HepG2 (cell line): ENCODE measurements around the gene NEK7. TPM values are rescaled to one million over a fixed set of nuclear protein-coding genes. Genes with fewer than 3 reads are reported as not detected.

Experiments used
- ATAC-seq: fragments of 200-7000 bp; cut with Tn5 transposase; 3 replicates; pipeline ENCODE4 v1.9.1; 2020; ENCODE audit warnings: mild to moderate bottlenecking, moderate library complexity
- BruUV-seq: library from RNA; stranded (reverse); fragments of 400-500 nt; replicated peaks from 2 replicates; lab custom pipeline; 2021; lab: Mats Ljungman, UMichigan
- CTCF ChIA-PET: fragments of 300-600 bp; formaldehyde crosslinking; extraction: SDS; loops from one replicate; lab custom pipeline; 2021; ENCODE audit warnings: low total read pairs, inconsistent platforms, low intra/inter-chr PET ratio; lab: Yijun Ruan, JAX
- POLR2A ChIA-PET: fragments of 350-600 bp; sonication (Branson Sonifier 250); formaldehyde crosslinking; loops from one replicate; lab custom pipeline; 2020; ENCODE audit warnings: antibody characterized with exemption, inconsistent platforms; lab: Yijun Ruan, JAX
- DNase-seq: peaks from one replicate; pipeline ENCODE4 v3.0.0-alpha.2; 2015; ENCODE audit warnings: low spot score
- FAIRE-seq: peaks from 3 replicates; lab custom pipeline; 2011; peaks lifted over from hg19 to GRCh38; lab: Jason Lieb, UNC
- H2AFZ ChIP-seq: one replicate; pipeline ENCODE4 v1.6.1; 2011; ENCODE audit warnings: low read length, inconsistent platforms
- H3K27ac ChIP-seq: fragments of 300-600 bp; 3 replicates; pipeline ENCODE4 v1.8.0; 2011; ENCODE audit warnings: mixed run types, mild to moderate bottlenecking, mixed read lengths, low read length, inconsistent platforms; ENCODE audit not compliant: insufficient read depth; ENCODE audit errors: extremely low read length
- H3K27me3 ChIP-seq, 2 experiments: fragments of 200-600 bp in 1 of 2; 2 replicates in 1 of 2; 3 replicates in 1 of 2; pipeline versions ENCODE4 v1.6.0 to v1.8.0; 2011; ENCODE audit warnings: low read length in 2 of 2, mild to moderate bottlenecking in 2 of 2, moderate library complexity in 2 of 2, inconsistent platforms in 1 of 2; ENCODE audit not compliant: insufficient read depth in 2 of 2, control insufficient read depth in 1 of 2
- H3K36me3 ChIP-seq, 2 experiments: fragments of 200-600 bp in 1 of 2; replicated peaks in 1 of 2; 2 replicates in 1 of 2; 3 replicates in 1 of 2; pipeline versions ENCODE4 v1.5.1 to v1.8.0; 2011; ENCODE audit warnings: low read length in 2 of 2, inconsistent platforms in 1 of 2; ENCODE audit not compliant: insufficient read depth in 2 of 2, control insufficient read depth in 1 of 2
- H3K4me1 ChIP-seq: 2 replicates; pipeline ENCODE4 v1.5.1; 2012; ENCODE audit warnings: low read length, inconsistent platforms; ENCODE audit not compliant: insufficient read depth
- H3K4me2 ChIP-seq: 2 replicates; pipeline ENCODE4 v1.6.0; 2011; ENCODE audit warnings: low read depth, low read length, inconsistent platforms
- H3K4me3 ChIP-seq, 3 experiments: fragments of 200-600 bp in 1 of 3; sonication (generic), shearing (Covaris generic) in 1 of 3; replicated peaks in 1 of 3; 2 replicates each; pipeline ENCODE4 v1.5.1; 2011 to 2016; ENCODE audit warnings: low read length in 3 of 3, inconsistent platforms in 2 of 3, low read depth in 2 of 3, mild to moderate bottlenecking in 2 of 3, control low read depth in 1 of 3, mixed read lengths in 1 of 3; ENCODE audit not compliant: insufficient read depth in 1 of 3
- H3K79me2 ChIP-seq: one replicate; pipeline ENCODE4 v1.6.1; 2011; ENCODE audit warnings: low read length, inconsistent platforms; ENCODE audit not compliant: insufficient read depth
- H3K9ac ChIP-seq: 2 replicates; pipeline ENCODE4 v1.6.0; 2011; ENCODE audit warnings: mild to moderate bottlenecking, low read depth, low read length, inconsistent platforms; ENCODE audit not compliant: insufficient read depth
- H3K9me3 ChIP-seq: 2 replicates; pipeline ENCODE4 v1.5.1; 2012; ENCODE audit warnings: mild to moderate bottlenecking, low read length
- H4K20me1 ChIP-seq: 2 replicates; pipeline ENCODE4 v1.6.0; 2011; ENCODE audit warnings: inconsistent platforms, mild to moderate bottlenecking, low read length, moderate library complexity; ENCODE audit not compliant: insufficient read depth
- HNRNPLL ChIP-seq: fragments of 200-400 bp; formaldehyde crosslinking; IDR thresholded peaks from 2 replicates; pipeline ENCODE4 v1.6.1; 2017; ENCODE audit warnings: mild to moderate bottlenecking, low read depth, low read length; ENCODE audit not compliant: poor library complexity, severe bottlenecking
- KDM5B ChIP-seq: sonication (generic); formaldehyde crosslinking; IDR thresholded peaks from 2 replicates; pipeline ENCODE4 v1.4.0; 2020; ENCODE audit warnings: missing genetic modification reagents, mild to moderate bottlenecking, borderline replicate concordance
- MYC ChIP-seq: sonication (generic); formaldehyde crosslinking; IDR thresholded peaks from 2 replicates; pipeline ENCODE4 v1.9.0; 2021; ENCODE audit warnings: missing genetic modification reagents, borderline replicate concordance
- RBFOX2 ChIP-seq: fragments of 200-400 bp; formaldehyde crosslinking; IDR thresholded peaks from 2 replicates; pipeline ENCODE4 v1.6.1; 2017; ENCODE audit warnings: low read depth, mild to moderate bottlenecking, low read length
- ZFP82 ChIP-seq: sonication (generic); formaldehyde crosslinking; IDR thresholded peaks from 2 replicates; pipeline ENCODE4 v1.5.1; 2020; ENCODE audit warnings: mild to moderate bottlenecking, missing genetic modification reagents, borderline replicate concordance
- ZNF83 ChIP-seq: sonication (generic); formaldehyde crosslinking; IDR thresholded peaks from 2 replicates; pipeline ENCODE4 v1.4.0; 2020; ENCODE audit warnings: missing genetic modification reagents, mild to moderate bottlenecking, borderline replicate concordance
- WGBS: methylation state at CpG from one replicate; pipeline ENCODE4 v1.1.6; 2017; ENCODE audit warnings: low lambda C conversion rate; 5-methylcytosine and 5-hydroxymethylcytosine counted together
- in situ Hi-C: cut with HindIII; loops from 2 replicates; pipeline ENCODE4 v1.10.0; 2017; ENCODE audit warnings: low pct_unique_long_range_greater_than_20kb; ENCODE audit not compliant: extremely low pct_ligation_motif_present
- intact Hi-C: fragments of 100-400 bp; cut with micrococcal nuclease; formaldehyde crosslinking; loops from one replicate; pipeline ENCODE4 v1.10.0; 2022; ENCODE audit not compliant: unreplicated experiment
- polyA plus RNA-seq, 8 experiments: library from polyadenylated mRNA; depleted of rRNA in 3 of 8; stranded (reverse) in 7 of 8; unstranded in 1 of 8; fragments of >200 nt; fragmentation: Illumina TruSeq in 4 of 8; extraction: Trizol in 4 of 8; gene quantifications; 2 replicates each; pipeline versions ENCODE4 v1.2.1 to v1.2.3, GENCODE V29; 2011 to 2016; ENCODE audit warnings: low read depth in 4 of 8, missing spikeins in 1 of 8, mixed read lengths in 1 of 8; ENCODE audit not compliant: insufficient read depth in 1 of 8
- total RNA-seq, 5 experiments: library from RNA; depleted of rRNA; stranded (reverse); fragments of >200 nt; fragmentation: Illumina TruSeq; extraction: Trizol; gene quantifications; 2 replicates each; pipeline ENCODE4 v1.2.3, GENCODE V29; 2016; ENCODE audit warnings: low read depth in 1 of 5
- TF ChIP-seq, protein P1 (sequence below): sonication (generic); formaldehyde crosslinking; IDR thresholded peaks from 2 replicates; pipeline ENCODE4 v1.4.0; 2020; ENCODE audit warnings: missing genetic modification reagents
- TF ChIP-seq, protein P2 (sequence below): sonication (generic); formaldehyde crosslinking; IDR thresholded peaks from 2 replicates; pipeline ENCODE4 v1.8.0; 2023; ENCODE audit warnings: mild to moderate bottlenecking, missing genetic modification reagents
- TF ChIP-seq, protein P3 (sequence below): sonication (generic); formaldehyde crosslinking; IDR thresholded peaks from 2 replicates; pipeline ENCODE4 v1.8.1; 2022; ENCODE audit warnings: mild to moderate bottlenecking, missing genetic modification reagents
- TF ChIP-seq, protein P4 (sequence below): sonication (generic); formaldehyde crosslinking; IDR thresholded peaks from 2 replicates; pipeline ENCODE4 v1.4.0; 2020; ENCODE audit warnings: missing genetic modification reagents

NEK7 gene
- total and polyA plus RNA-seq, 2 of the 13 experiments (the other 11 are each of a cell fraction or from before 2014, with no cell fraction given), result 18.1 to 19.2 TPM

DNA sequence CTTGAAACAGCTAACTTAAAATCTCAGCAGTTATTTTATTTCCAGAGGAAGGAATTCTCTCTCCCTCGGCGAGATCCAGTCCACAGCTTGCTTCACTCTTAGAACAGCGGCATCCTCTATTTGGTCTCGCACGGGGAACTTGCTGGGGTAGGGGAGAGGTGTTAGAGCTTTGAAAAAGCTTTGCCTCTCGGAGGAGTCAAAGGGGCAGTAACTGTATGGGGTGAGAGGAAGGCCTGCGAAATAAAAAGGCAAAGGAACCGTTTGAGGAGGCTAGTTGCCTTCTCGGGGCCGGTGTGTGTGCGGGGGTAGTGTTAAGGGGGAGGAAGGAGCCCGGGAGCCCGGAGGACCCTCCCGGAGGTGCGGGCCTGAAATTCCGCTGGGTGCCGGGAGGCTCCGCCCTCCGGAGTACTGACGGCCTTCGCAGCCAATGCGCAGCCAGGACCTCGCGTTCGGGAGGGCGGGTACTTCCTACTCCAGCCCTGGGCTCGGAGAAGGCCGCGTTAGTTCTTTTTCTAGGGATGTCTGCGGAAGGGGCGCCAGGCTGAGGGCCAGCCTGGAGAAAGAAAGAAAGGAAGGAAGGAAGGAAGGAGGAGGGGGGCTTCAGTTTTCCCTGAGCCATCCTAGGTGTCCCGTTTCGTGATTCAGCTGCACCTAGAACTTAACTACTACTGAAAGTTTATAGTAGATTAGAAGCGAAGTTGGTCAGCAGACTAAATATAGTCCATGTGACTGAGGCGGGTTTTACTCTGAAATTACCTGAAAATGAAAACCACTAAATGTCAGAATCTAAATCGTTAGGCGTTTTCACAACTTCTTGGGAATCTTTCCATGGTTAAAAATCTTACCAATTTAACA lies 2.2 kb downstream of the NEK7 start (continued):
- TF ChIP-seq, protein P1, sequence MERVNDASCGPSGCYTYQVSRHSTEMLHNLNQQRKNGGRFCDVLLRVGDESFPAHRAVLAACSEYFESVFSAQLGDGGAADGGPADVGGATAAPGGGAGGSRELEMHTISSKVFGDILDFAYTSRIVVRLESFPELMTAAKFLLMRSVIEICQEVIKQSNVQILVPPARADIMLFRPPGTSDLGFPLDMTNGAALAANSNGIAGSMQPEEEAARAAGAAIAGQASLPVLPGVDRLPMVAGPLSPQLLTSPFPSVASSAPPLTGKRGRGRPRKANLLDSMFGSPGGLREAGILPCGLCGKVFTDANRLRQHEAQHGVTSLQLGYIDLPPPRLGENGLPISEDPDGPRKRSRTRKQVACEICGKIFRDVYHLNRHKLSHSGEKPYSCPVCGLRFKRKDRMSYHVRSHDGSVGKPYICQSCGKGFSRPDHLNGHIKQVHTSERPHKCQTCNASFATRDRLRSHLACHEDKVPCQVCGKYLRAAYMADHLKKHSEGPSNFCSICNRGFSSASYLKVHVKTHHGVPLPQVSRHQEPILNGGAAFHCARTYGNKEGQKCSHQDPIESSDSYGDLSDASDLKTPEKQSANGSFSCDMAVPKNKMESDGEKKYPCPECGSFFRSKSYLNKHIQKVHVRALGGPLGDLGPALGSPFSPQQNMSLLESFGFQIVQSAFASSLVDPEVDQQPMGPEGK (CRISPR knock-in tag), result peak; percentile 43; the same call in 1 of the 2 replicates
- peak; percentile 80 for TF ChIP-seq RBFOX2
- peak; percentile 54; the same call in 1 of the 2 replicates for TF ChIP-seq MYC
- TF ChIP-seq, protein P2, sequence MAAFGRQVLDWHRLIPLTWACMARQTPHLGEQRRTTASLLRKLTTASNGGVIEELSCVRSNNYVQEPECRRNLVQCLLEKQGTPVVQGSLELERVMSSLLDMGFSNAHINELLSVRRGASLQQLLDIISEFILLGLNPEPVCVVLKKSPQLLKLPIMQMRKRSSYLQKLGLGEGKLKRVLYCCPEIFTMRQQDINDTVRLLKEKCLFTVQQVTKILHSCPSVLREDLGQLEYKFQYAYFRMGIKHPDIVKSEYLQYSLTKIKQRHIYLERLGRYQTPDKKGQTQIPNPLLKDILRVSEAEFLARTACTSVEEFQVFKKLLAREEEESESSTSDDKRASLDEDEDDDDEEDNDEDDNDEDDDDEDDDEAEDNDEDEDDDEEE (CRISPR knock-in tag), result no peak
- TF ChIP-seq KDM5B (CRISPR knock-in tag), result peak; percentile 29; the same call in 1 of the 2 replicates
- TF ChIP-seq ZNF83 (CRISPR knock-in tag), result 0 out of 2 replicates have a peak, but pooled peaks have one; percentile 70
- TF ChIP-seq, all 625 proteins: peak for 142

DNA sequence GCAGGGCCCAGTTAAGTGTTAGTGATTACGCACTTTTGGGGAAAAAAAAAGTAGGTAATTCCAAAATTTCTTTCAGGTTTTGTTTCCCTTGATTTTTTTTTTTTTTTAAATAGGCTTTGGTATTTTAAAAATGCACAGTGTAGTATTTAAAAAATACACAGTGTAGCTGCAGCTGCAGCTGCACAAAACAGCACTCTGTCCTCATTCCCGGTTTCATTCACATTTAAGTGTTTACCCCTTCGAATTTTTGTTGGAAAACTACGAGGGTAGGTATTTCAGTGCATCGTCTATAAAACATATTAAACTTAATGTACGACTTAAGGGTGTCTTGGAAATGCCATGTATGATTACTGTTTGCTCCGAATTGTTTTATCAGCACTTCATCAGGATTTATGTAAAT lies 3.4 kb downstream of the NEK7 start:
- CTCF ChIA-PET, result no interaction called here
- H3K9ac ChIP-seq, result peak overlapping the region; percentile 85; the same call in 1 of the 2 replicates
- no peak overlapping the region for H2AFZ ChIP-seq
- in situ Hi-C loops, result no loop called here
- H3K4me2 ChIP-seq, result peak overlapping the region; percentile 93
- H3K36me3 ChIP-seq, result no peaks in the 10 kb centered on the region
- POLR2A ChIA-PET, result no interaction called here
- intact Hi-C loops, result no loop called here
- H3K79me2 ChIP-seq, result peaks cover 69% of the 10 kb centered on the region
- DNase-seq (no peak), ATAC-seq (no peak), FAIRE-seq (no peak)
- H3K4me1 ChIP-seq, result peaks cover 47% of the 10 kb centered on the region
- BruUV-seq, result no TSS peak
- no peaks in the 10 kb centered on the region for H4K20me1 ChIP-seq
- peak overlapping the region; percentile 82 for H3K27ac ChIP-seq
- 58% methylated on average over 7 of the region's 7 CpGs for WGBS
- no peaks in the 10 kb centered on the region; a peak in 1 of 5 replicates for H3K27me3 ChIP-seq
- peak overlapping the region in 1 of 3 experiments; percentile 51; a peak in 3 of 6 replicates for H3K4me3 ChIP-seq
- H3K9me3 ChIP-seq, result no peaks in the 10 kb centered on the region
- TF ChIP-seq, protein P3, sequence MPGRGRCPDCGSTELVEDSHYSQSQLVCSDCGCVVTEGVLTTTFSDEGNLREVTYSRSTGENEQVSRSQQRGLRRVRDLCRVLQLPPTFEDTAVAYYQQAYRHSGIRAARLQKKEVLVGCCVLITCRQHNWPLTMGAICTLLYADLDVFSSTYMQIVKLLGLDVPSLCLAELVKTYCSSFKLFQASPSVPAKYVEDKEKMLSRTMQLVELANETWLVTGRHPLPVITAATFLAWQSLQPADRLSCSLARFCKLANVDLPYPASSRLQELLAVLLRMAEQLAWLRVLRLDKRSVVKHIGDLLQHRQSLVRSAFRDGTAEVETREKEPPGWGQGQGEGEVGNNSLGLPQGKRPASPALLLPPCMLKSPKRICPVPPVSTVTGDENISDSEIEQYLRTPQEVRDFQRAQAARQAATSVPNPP (CRISPR knock-in tag), result no peak
- TF ChIP-seq ZFP82 (CRISPR knock-in tag), result no peak
- TF ChIP-seq, protein P4, sequence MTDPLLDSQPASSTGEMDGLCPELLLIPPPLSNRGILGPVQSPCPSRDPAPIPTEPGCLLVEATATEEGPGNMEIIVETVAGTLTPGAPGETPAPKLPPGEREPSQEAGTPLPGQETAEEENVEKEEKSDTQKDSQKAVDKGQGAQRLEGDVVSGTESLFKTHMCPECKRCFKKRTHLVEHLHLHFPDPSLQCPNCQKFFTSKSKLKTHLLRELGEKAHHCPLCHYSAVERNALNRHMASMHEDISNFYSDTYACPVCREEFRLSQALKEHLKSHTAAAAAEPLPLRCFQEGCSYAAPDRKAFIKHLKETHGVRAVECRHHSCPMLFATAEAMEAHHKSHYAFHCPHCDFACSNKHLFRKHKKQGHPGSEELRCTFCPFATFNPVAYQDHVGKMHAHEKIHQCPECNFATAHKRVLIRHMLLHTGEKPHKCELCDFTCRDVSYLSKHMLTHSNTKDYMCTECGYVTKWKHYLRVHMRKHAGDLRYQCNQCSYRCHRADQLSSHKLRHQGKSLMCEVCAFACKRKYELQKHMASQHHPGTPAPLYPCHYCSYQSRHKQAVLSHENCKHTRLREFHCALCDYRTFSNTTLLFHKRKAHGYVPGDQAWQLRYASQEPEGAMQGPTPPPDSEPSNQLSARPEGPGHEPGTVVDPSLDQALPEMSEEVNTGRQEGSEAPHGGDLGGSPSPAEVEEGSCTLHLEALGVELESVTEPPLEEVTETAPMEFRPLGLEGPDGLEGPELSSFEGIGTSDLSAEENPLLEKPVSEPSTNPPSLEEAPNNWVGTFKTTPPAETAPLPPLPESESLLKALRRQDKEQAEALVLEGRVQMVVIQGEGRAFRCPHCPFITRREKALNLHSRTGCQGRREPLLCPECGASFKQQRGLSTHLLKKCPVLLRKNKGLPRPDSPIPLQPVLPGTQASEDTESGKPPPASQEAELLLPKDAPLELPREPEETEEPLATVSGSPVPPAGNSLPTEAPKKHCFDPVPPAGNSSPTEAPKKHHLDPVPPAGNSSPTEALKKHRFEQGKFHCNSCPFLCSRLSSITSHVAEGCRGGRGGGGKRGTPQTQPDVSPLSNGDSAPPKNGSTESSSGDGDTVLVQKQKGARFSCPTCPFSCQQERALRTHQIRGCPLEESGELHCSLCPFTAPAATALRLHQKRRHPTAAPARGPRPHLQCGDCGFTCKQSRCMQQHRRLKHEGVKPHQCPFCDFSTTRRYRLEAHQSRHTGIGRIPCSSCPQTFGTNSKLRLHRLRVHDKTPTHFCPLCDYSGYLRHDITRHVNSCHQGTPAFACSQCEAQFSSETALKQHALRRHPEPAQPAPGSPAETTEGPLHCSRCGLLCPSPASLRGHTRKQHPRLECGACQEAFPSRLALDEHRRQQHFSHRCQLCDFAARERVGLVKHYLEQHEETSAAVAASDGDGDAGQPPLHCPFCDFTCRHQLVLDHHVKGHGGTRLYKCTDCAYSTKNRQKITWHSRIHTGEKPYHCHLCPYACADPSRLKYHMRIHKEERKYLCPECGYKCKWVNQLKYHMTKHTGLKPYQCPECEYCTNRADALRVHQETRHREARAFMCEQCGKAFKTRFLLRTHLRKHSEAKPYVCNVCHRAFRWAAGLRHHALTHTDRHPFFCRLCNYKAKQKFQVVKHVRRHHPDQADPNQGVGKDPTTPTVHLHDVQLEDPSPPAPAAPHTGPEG (CRISPR knock-in tag), result no peak
- no peak for TF ChIP-seq HNRNPLL
